Body of pancreas (tissue), 4 donors: ENCODE results near the gene TIFAB.

Source experiments
- POLR2A ChIP-seq, 3 donors: fragments of 450-650 bp; IDR thresholded peaks; one replicate each; pipeline ENCODE4 v1.6.1; 2016; ENCODE audit warnings: antibody characterized with exemption in 3 of 3, mild to moderate bottlenecking in 2 of 3
- TF ChIP-seq, protein P1 (sequence below), 7 experiments: fragments of 450-650 bp in 4 of 7; fragments of 200-600 bp in 3 of 7; sonication (generic) in 3 of 7; IDR thresholded peaks; one replicate each; pipeline ENCODE4 v1.5.1; 2016 to 2019; ENCODE audit warnings: antibody characterized with exemption in 7 of 7

GRCh38 chr5:135432113-135432512, 20.0 kb downstream of the TIFAB start:
- TF ChIP-seq, protein P1, sequence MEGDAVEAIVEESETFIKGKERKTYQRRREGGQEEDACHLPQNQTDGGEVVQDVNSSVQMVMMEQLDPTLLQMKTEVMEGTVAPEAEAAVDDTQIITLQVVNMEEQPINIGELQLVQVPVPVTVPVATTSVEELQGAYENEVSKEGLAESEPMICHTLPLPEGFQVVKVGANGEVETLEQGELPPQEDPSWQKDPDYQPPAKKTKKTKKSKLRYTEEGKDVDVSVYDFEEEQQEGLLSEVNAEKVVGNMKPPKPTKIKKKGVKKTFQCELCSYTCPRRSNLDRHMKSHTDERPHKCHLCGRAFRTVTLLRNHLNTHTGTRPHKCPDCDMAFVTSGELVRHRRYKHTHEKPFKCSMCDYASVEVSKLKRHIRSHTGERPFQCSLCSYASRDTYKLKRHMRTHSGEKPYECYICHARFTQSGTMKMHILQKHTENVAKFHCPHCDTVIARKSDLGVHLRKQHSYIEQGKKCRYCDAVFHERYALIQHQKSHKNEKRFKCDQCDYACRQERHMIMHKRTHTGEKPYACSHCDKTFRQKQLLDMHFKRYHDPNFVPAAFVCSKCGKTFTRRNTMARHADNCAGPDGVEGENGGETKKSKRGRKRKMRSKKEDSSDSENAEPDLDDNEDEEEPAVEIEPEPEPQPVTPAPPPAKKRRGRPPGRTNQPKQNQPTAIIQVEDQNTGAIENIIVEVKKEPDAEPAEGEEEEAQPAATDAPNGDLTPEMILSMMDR (IDR thresholded peaks at IDR 0.05), result no peak
- TF ChIP-seq POLR2A (IDR thresholded peaks at IDR 0.05), result no peak
